ENCODE data around the gene FCHO2. TPM values are rescaled to one million over a fixed set of nuclear protein-coding genes. Genes with fewer than 3 reads are reported as not detected.

FCHO2 gene
- total and polyA plus RNA-seq, 2 of the 8 experiments (the other 6 are each of a cell fraction or from before 2014, with no cell fraction given), result 4.3 to 15.7 TPM

GRCh38 chr5:72955768-72956323 is at the start of gene FCHO2 (continued):
- no peak for TF ChIP-seq GABPA (IDR thresholded peaks at IDR 0.05; ENCODE audit: borderline replicate concordance, insufficient read depth, low read length)
- TF ChIP-seq MAX (IDR thresholded peaks at IDR 0.05), result peak; percentile 49
- no peak for TF ChIP-seq SUZ12 (IDR thresholded peaks at IDR 0.05; ENCODE audit: low read length)
- no peak for TF ChIP-seq CBX5 (IDR thresholded peaks at IDR 0.05; ENCODE audit: low read depth, low read length)
- TF ChIP-seq HDAC2 (IDR thresholded peaks at IDR 0.05; ENCODE audit: borderline replicate concordance in 1 of 2, low read depth in 2 of 2, low read length in 2 of 2), result no peak
- no peak for TF ChIP-seq SP2 (IDR thresholded peaks at IDR 0.05; ENCODE audit: low read length)
- TF ChIP-seq E2F6 (IDR thresholded peaks at IDR 0.05), result no peak
- TF ChIP-seq CHD2 (IDR thresholded peaks at IDR 0.05; ENCODE audit: low read length), result no peak
- no peak for TF ChIP-seq BACH1 (IDR thresholded peaks at IDR 0.05; ENCODE audit: low read length)
- TF ChIP-seq BCL11A (IDR thresholded peaks at IDR 0.05; ENCODE audit: low read depth in 2 of 2, low read length in 2 of 2), result no peak
- TF ChIP-seq CTCF (IDR thresholded peaks at IDR 0.05; ENCODE audit: control extremely low read depth in 1 of 3, insufficient read depth in 1 of 3, low read depth in 1 of 3, low read length in 3 of 3), result peak; percentile 78 to 97 (median 88)
- no peak for TF ChIP-seq RXRA (IDR thresholded peaks at IDR 0.05; ENCODE audit: insufficient read depth, low read depth, low read length)
- no peak for TF ChIP-seq NANOG (IDR thresholded peaks at IDR 0.05; ENCODE audit: insufficient read depth, low read depth, low read length, poor library complexity, severe bottlenecking)
- TF ChIP-seq NRF1 (IDR thresholded peaks at IDR 0.05; ENCODE audit: low read depth, low read length), result peak; percentile 61
- no peak; the same call in 1 of the 2 replicates for TF ChIP-seq CREB1 (IDR thresholded peaks at IDR 0.05)
- no peak for TF ChIP-seq GTF2F1 (IDR thresholded peaks at IDR 0.05; ENCODE audit: borderline replicate concordance, low read depth, low read length)
- TF ChIP-seq EP300 (IDR thresholded peaks at IDR 0.05; ENCODE audit: borderline replicate concordance in 1 of 2, low read depth in 2 of 2, low read length in 2 of 2), result peak in 1 of 2 experiments; percentile 17; a peak in 1 of 3 replicates
- no peak for TF ChIP-seq TEAD4 (IDR thresholded peaks at IDR 0.05; ENCODE audit: low read depth, low read length)
- TF ChIP-seq POU5F1 (IDR thresholded peaks at IDR 0.05; ENCODE audit: low read depth, low read length), result no peak
- TF ChIP-seq EZH2 (IDR thresholded peaks at IDR 0.05; ENCODE audit: low read depth, low read length, severe bottlenecking), result no peak
- no peak for TF ChIP-seq CHD1 (IDR thresholded peaks at IDR 0.05; ENCODE audit: low read depth, low read length)
- no peak for TF ChIP-seq BRCA1 (IDR thresholded peaks at IDR 0.05; ENCODE audit: low read depth, low read length)
